ENCODE data around the gene WDR75.

Gene WDR75

GRCh38 chr2:189499137-189499536 lies 57.9 kb downstream of the WDR75 start:
- TF ChIP-seq, protein P1, sequence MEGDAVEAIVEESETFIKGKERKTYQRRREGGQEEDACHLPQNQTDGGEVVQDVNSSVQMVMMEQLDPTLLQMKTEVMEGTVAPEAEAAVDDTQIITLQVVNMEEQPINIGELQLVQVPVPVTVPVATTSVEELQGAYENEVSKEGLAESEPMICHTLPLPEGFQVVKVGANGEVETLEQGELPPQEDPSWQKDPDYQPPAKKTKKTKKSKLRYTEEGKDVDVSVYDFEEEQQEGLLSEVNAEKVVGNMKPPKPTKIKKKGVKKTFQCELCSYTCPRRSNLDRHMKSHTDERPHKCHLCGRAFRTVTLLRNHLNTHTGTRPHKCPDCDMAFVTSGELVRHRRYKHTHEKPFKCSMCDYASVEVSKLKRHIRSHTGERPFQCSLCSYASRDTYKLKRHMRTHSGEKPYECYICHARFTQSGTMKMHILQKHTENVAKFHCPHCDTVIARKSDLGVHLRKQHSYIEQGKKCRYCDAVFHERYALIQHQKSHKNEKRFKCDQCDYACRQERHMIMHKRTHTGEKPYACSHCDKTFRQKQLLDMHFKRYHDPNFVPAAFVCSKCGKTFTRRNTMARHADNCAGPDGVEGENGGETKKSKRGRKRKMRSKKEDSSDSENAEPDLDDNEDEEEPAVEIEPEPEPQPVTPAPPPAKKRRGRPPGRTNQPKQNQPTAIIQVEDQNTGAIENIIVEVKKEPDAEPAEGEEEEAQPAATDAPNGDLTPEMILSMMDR (conservative IDR thresholded peaks at IDR 0.05), result no peak
- TF ChIP-seq ZFX (IDR thresholded peaks at IDR 0.05), result no peak
- H3K27ac ChIP-seq, result no peak overlapping the region

GRCh38 chr2:189500456-189501160 lies 59.3 kb downstream of the WDR75 start:
- no peak for TF ChIP-seq ZFX (IDR thresholded peaks at IDR 0.05)
- TF ChIP-seq, protein P1 (conservative IDR thresholded peaks at IDR 0.05), result no peak
- no peak overlapping the region for H3K27ac ChIP-seq

DNA sequence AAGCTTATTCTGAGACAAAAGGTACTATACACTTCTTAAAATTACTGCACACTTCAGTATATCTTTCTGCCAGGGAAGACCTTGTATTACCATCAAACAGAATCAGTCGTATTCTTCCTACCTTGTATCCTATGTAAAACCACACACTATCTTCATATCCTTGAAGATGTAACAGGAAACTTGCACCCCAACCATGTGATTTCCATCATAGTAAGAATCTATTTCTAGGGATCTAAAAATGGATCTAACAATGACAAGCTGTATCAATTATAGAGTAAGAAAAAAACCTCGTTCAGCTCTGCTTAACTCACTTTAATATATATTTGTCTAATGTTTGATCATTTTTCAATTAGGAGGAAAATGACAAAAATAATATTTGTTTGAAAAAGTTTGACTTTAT lies 60.2 kb downstream of the WDR75 start:
- TF ChIP-seq ZFX (IDR thresholded peaks at IDR 0.05), result no peak
- TF ChIP-seq, protein P1 (conservative IDR thresholded peaks at IDR 0.05), result no peak
- no peak overlapping the region for H3K27ac ChIP-seq

DNA sequence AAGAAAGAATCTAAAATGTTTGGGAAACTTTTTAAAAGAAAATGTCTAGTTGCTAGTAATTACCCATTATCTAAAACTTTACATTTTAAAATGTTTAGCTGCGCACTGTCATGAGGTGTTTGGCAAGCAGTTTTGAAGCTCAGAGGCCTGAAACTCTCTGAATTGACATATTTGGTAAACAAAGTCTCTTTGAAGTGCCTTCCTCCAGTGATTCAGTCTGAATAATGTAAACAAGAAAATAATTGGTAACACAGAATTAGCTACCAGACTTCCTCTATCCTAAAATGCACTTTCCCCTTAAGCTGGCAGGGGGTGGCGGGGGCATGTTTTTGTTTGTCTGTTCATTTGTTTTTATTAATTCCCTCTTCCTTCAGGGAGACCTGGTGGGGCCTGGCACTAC lies 61.4 kb downstream of the WDR75 start:
- H3K27ac ChIP-seq, result no peak overlapping the region
- TF ChIP-seq, protein P1 (conservative IDR thresholded peaks at IDR 0.05), result no peak
- no peak for TF ChIP-seq ZFX (IDR thresholded peaks at IDR 0.05)

- no peak for TF ChIP-seq ZFX (IDR thresholded peaks at IDR 0.05)
- TF ChIP-seq, protein P1 (conservative IDR thresholded peaks at IDR 0.05), result no peak
- H3K27ac ChIP-seq, result no peak overlapping the region
Measured at GRCh38 chr2:189504238-189504637, 63.0 kb downstream of the WDR75 start.

DNA sequence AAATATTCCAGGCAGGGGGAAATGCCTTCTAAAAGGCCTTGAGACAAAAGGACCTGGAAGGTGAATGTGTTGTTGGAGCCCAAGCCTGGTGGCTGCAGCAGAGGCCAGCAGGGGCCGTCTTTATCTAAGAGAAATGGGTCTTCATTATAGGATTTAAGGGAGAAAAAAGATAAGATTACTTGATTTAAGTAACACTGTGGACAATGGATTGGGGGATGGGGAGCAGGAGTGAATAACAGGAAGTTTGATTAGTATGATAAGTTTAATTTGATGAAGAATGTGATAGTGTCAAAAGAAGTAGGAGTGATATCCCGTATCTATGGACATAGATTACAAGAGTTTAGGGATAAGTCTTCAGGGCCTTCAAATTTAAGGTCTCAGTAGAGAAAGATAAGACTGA lies 64.2 kb downstream of the WDR75 start:
- H3K27ac ChIP-seq, result no peak overlapping the region

GRCh38 chr2:189506514-189506976 lies 65.3 kb downstream of the WDR75 start:
- no peak for TF ChIP-seq ZFX (IDR thresholded peaks at IDR 0.05)
- TF ChIP-seq, protein P1 (conservative IDR thresholded peaks at IDR 0.05), result no peak
- no peak overlapping the region for H3K27ac ChIP-seq

More for the DNA sequence above, 64.2 kb downstream of the WDR75 start:
- TF ChIP-seq ZFX (IDR thresholded peaks at IDR 0.05), result no peak
- TF ChIP-seq, protein P1 (conservative IDR thresholded peaks at IDR 0.05), result no peak
